ENCODE results near the gene DQX1. TPM values are rescaled to one million over a fixed set of nuclear protein-coding genes. Genes with fewer than 3 reads are reported as not detected.
A peak's percentile ranks its signal among the peaks of the same experiment; 100 is the strongest.
"Not testable (repeated sequence)": the region's sequence is repeated elsewhere in the genome, so short reads cannot be mapped to it uniquely, and the experiment has no call there.

The DQX1 gene
- total and polyA plus RNA-seq, 5 donors: not detected

DNA sequence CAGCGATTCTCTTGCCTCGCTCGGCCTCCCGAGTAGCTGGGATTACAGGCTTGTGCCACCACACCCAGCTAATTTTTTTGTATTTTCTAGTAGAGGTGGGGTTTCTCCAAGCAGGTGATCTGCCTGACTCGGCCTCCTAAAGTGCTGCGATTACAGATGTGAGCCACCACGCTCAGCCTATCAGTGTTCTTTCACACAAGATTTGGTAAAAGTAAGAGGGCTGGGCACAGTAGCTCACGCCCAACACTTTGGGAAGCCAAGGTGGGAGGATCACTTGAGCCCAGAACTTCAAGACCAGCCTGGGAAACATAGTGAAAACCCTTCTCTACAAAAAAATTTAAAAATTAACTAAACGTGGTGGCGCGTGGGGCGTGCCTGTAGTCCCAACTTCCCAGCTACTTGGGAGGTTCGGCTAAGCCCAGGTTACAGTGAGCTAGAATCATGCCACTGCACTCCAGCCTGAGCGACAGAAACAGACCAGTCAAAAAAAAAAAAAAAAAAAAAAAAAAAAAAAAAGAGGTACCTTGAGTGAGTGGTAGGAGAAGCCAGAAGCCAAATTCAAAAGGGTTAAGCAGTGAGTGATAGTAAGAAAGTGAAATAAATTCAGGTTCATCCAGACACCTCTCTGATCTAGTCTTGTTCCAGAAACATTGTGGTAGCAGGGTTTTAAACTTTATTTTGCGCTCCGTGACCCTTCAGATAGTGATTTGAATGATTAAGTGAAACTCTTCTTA is 54.5 kb downstream of the DQX1 start:
- DNase-seq: no peak
- intact Hi-C loops (cut with DNase I): no loop called here
- Histone ChIP-seq H3K27me3 (ENCODE audit: control insufficient read depth, insufficient read depth) (no peaks in the 10 kb centered on the region), H3K9me3 (ENCODE audit: control insufficient read depth, low read length) (no peaks in the 10 kb centered on the region), H3K4me3 (ENCODE audit: low read length) (peak overlapping the region; percentile 55), H3K27ac (ENCODE audit: low read length) (peak overlapping the region; percentile 83), H3K4me1 (ENCODE audit: control insufficient read depth, insufficient read depth, low read length) (peaks cover 4% of the 10 kb centered on the region)
- no peak for ATAC-seq
- 60% methylated on average over 16 of the region's 16 CpGs for WGBS

DNA sequence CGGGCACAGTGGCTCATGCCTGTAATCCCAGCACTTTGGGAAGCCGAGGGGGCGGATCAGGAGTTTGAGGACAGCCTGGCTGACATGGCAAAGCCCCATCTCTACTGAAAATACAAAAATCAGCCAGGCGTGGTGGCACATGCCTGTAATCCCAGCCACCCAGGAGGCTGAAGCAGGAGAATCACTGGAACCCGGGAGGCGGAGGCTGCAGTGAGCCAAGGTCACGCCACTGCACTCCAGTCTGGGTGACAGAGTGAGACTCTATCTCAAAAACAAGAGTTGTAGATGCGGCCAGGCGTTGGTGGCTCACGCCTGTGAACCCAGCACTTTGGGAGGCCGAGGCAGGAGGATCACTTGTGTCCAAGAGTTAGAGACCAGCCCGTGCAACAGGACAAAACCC is 55.3 kb downstream of the DQX1 start:
- H3K27ac ChIP-seq (ENCODE audit: low read length); intact Hi-C loops (cut with DNase I); DNase-seq; H3K27me3 ChIP-seq (ENCODE audit: control insufficient read depth, insufficient read depth); ATAC-seq; H3K4me1 ChIP-seq (ENCODE audit: control insufficient read depth, insufficient read depth, low read length); H3K4me3 ChIP-seq (ENCODE audit: low read length); H3K9me3 ChIP-seq (ENCODE audit: control insufficient read depth, low read length): not testable (repeated sequence)
- WGBS: 95% methylated on average over 12 of the region's 12 CpGs

Other genes starting within 250 kb of the DQX1 start
- gene SLC4A5, start 182.8 kb downstream of the DQX1 start, total RNA-seq: 1 to 10 TPM in 3 of 4 donors, under 1 TPM in 1; 0.29 to 2.8 (median 1.1) TPM
- gene SLC4A5, start 182.8 kb downstream of the DQX1 start, polyA plus RNA-seq: 0.79 TPM
- gene DCTN1, start 145.9 kb downstream of the DQX1 start, total RNA-seq: 100 to 1,000 TPM; 102 to 131 (median 125) TPM
- 71.7 TPM for gene DCTN1, start 145.9 kb downstream of the DQX1 start, polyA plus RNA-seq
- 1 to 10 TPM in 3 of 4 donors, under 1 TPM in 1; 0.88 to 1.6 (median 1.1) TPM for gene C2orf81, start 104.6 kb downstream of the DQX1 start, total RNA-seq
- 1.00 TPM for gene C2orf81, start 104.6 kb downstream of the DQX1 start, polyA plus RNA-seq
- 1 to 10 TPM; 3.4 to 4.5 (median 3.5) TPM for gene WDR54, start 104.5 kb downstream of the DQX1 start, total RNA-seq
- 3.4 TPM for gene WDR54, start 104.5 kb downstream of the DQX1 start, polyA plus RNA-seq
- gene RTKN, start 84.3 kb downstream of the DQX1 start, total RNA-seq: 10 to 100 TPM; 21.5 to 27.9 (median 25.9) TPM
- 16.2 TPM for gene RTKN, start 84.3 kb downstream of the DQX1 start, polyA plus RNA-seq
- gene INO80B, start 71.1 kb downstream of the DQX1 start, total RNA-seq: 10 to 100 TPM; 19.2 to 22.9 (median 20.7) TPM
- 16.8 TPM for gene INO80B, start 71.1 kb downstream of the DQX1 start, polyA plus RNA-seq
- gene WBP1, start 67.8 kb downstream of the DQX1 start, total RNA-seq: 10 to 100 TPM; 48.9 to 60.0 (median 56.7) TPM
- 63.1 TPM for gene WBP1, start 67.8 kb downstream of the DQX1 start, polyA plus RNA-seq
- 10 to 100 TPM; 23.4 to 25.1 (median 24.5) TPM for gene MOGS, start 60.8 kb downstream of the DQX1 start, total RNA-seq
- gene MOGS, start 60.8 kb downstream of the DQX1 start, polyA plus RNA-seq: 19.9 TPM
- 100 to 1,000 TPM; 116 to 157 (median 131) TPM for gene MRPL53, start 53.6 kb downstream of the DQX1 start, total RNA-seq
- 107 TPM for gene MRPL53, start 53.6 kb downstream of the DQX1 start, polyA plus RNA-seq
- gene CCDC142, start 43.2 kb downstream of the DQX1 start, total RNA-seq: 10 to 100 TPM in 2 of 4 donors, 1 to 10 TPM in 2; 7.5 to 11.1 (median 9.4) TPM
- 5.5 TPM for gene CCDC142, start 43.2 kb downstream of the DQX1 start, polyA plus RNA-seq
- gene TTC31, start 43.1 kb downstream of the DQX1 start, total RNA-seq: 10 to 100 TPM; 11.3 to 12.3 (median 11.8) TPM
- gene TTC31, start 43.1 kb downstream of the DQX1 start, polyA plus RNA-seq: 11.4 TPM
- 1 to 10 TPM in 1 of 4 donors, under 1 TPM in 3; 0.51 to 1.2 (median 0.85) TPM for gene LBX2, start 26.6 kb downstream of the DQX1 start, total RNA-seq
- gene LBX2, start 26.6 kb downstream of the DQX1 start, polyA plus RNA-seq: 0.52 TPM
- 10 to 100 TPM; 20.5 to 38.7 (median 25.6) TPM for gene PCGF1, start 18.5 kb downstream of the DQX1 start, total RNA-seq
- gene PCGF1, start 18.5 kb downstream of the DQX1 start, polyA plus RNA-seq: 20.9 TPM
- not detected for gene TLX2, start 11.8 kb downstream of the DQX1 start, total RNA-seq
- 0.05 TPM for gene TLX2, start 11.8 kb downstream of the DQX1 start, polyA plus RNA-seq
- gene AUP1, start 3.5 kb upstream of the DQX1 start, total RNA-seq: 10 to 100 TPM; 52.3 to 69.6 (median 63.3) TPM
- gene AUP1, start 3.5 kb upstream of the DQX1 start, polyA plus RNA-seq: 75.3 TPM
- gene HTRA2, start 3.7 kb upstream of the DQX1 start, total RNA-seq: 10 to 100 TPM; 26.3 to 31.2 (median 28.9) TPM
- 27.8 TPM for gene HTRA2, start 3.7 kb upstream of the DQX1 start, polyA plus RNA-seq
- 1 to 10 TPM; 4.3 to 8.3 (median 6.7) TPM for gene LOXL3, start 27.7 kb upstream of the DQX1 start, total RNA-seq
- 2.4 TPM for gene LOXL3, start 27.7 kb upstream of the DQX1 start, polyA plus RNA-seq
- gene DOK1, start 28.5 kb upstream of the DQX1 start, total RNA-seq: 1 to 10 TPM; 7.1 to 8.6 (median 7.5) TPM
- gene DOK1, start 28.5 kb upstream of the DQX1 start, polyA plus RNA-seq: 3.7 TPM
- 1 to 10 TPM in 1 of 4 donors, under 1 TPM in 2, not detected in 1; 0.14 to 1.1 (median 0.47) TPM for gene M1AP, start 122.1 kb upstream of the DQX1 start, total RNA-seq
- gene M1AP, start 122.1 kb upstream of the DQX1 start, polyA plus RNA-seq: 0.07 TPM
- gene SEMA4F, start 128.0 kb upstream of the DQX1 start, total RNA-seq: 1 to 10 TPM; 3.7 to 5.3 (median 4.2) TPM
- 1.7 TPM for gene SEMA4F, start 128.0 kb upstream of the DQX1 start, polyA plus RNA-seq

Data from right cardiac atrium (tissue), 5 donors.